ENCODE results near the gene PSD.

The PSD gene

DNA sequence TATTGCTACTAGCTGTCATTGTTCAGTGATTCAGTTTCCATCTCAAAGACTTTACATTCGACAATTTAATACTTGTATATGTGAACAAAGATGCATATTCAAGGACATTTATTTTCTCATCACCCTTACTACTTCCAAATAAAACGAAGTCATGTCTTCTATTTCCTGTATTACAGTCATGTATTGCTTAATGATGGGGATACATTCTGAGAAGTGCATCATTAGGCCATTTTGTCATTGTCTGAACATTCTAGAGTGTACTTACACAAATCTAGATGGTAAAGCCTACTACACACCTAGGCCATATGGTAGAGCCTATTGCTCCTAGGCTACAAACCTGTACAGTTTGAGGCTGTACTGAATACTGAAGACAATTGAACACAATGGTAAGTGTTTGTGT is 26.3 kb upstream of the PSD start:
- no peak for DNase-seq (ENCODE audit: low spot score)
- FAIRE-seq: no peak

- FAIRE-seq: no peak
- no peak for DNase-seq (ENCODE audit: low spot score)
Measured at GRCh38 chr10:102438374-102438773, 19.8 kb upstream of the PSD start.

GRCh38 chr10:102437515-102437914 is 18.9 kb upstream of the PSD start:
- DNase-seq (ENCODE audit: low spot score): no peak

GRCh38 chr10:102436312-102436711 is 17.7 kb upstream of the PSD start:
- no peak for FAIRE-seq
- DNase-seq (ENCODE audit: low spot score): no peak

More at GRCh38 chr10:102437515-102437914, 18.9 kb upstream of the PSD start:
- no peak for FAIRE-seq

DNA sequence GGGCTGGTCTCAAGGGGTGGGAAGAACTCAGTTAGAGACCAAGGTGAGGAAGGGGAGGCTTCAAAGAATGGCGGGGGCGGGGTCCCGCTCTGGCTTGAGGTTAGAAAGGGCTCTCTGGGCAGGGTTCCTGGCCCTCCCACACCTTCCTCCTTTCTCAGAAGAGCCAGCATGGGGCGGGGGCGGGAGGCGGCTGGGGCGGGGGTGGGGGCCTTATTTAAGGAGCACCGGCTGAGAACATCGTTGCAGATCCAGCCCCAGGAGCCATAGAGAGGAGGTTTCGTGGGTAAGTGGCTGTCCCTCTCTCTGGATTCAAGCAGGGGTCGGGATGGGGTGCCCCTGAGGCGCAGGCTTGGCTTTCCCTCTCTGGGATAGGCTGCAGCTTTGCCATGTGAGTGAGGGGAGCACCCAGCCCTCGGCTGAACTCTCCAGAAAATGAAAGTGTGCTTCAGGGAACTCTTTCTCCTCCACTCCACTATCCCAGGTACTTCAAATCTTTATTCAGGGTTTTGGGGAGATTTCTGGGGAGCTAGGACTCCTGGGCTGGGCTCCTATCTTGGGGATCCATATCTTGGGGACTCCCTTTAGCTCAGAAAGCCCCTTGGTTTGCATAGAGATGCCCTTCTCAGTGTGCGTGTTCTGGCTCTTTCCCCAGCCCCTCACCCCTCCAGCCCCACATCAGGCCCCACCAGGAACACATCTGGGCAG is 17.1 kb upstream of the PSD start:
- FAIRE-seq (no peak), DNase-seq (ENCODE audit: low spot score) (no peak)

DNA sequence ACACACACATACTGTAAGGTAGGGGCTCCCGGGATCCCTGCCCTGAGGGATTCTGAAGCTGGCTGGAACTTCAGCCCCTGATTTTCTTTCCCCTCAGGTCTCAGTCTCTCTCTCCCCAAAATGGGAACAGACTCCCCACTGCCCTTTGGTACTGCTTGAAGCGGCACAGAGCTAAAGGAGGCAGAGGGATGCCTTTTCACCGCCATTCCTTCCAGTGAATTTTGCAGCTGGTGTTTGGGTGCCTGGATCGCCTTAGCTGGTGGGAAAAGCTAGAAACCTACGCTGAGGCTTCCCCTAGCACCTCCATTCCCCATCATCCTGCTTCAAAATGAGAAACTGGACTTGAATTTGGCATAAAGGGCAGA is 16.5 kb upstream of the PSD start:
- no peak for FAIRE-seq
- no peak for DNase-seq (ENCODE audit: low spot score)

DNA sequence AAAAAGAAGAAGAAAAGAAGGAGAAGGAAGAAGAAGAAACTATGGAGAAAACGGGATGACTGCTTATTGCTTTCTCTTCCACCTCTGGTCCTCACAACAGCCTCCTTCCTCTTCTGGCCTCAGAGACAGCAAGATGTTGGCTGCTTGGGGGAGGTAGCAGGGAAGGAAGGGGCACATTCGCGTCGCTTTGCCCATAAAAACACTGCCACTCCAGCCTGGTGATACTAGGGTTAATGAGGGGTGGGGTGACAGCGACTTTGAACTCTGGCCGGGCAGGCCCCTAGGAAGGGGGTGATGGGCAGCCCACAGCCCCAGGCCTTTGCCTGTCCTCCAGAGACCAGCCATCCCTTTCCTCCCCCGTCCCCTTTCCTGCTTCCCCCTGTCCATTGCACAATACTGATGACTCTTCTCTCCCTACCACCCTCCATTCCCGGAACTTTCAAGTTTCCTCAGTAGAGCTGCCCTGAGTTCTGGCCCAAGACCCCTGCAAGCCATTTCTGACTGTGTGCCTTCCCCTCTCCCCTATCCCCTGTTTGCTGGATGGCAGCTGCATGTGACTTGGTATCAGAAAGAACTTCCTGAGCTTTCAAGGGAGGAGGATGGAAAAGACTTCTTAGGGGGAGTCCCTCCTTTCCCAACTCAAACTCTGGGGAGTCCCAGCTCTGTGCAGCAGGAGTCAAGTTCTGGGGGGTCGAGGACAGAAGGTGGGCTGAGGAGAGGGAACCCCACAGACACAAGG is 16.0 kb upstream of the PSD start:
- FAIRE-seq (no peak), DNase-seq (ENCODE audit: low spot score) (no peak)

DNA sequence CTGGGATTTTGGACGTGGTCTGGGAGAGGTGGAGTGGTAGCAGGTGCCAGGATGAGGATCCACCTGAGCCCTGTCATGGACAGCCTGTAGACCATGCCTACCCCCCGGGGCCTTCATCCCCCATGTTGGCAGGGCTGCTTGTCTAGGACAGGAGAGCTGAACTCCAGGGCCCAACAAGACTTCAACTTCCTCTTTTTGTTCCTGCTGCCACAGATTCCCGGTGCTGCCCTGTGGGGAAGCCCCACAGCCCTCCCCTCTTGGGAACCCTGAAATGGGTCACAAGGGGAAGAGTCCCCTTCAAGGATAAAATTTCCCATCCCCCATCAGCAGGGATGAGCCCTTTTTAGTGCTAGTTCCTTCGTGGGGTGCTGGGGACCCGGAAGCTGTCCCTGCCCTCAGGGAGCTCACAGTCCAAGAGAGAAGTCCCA is 15.0 kb upstream of the PSD start:
- FAIRE-seq: no peak
- no peak for DNase-seq (ENCODE audit: low spot score)

DNA sequence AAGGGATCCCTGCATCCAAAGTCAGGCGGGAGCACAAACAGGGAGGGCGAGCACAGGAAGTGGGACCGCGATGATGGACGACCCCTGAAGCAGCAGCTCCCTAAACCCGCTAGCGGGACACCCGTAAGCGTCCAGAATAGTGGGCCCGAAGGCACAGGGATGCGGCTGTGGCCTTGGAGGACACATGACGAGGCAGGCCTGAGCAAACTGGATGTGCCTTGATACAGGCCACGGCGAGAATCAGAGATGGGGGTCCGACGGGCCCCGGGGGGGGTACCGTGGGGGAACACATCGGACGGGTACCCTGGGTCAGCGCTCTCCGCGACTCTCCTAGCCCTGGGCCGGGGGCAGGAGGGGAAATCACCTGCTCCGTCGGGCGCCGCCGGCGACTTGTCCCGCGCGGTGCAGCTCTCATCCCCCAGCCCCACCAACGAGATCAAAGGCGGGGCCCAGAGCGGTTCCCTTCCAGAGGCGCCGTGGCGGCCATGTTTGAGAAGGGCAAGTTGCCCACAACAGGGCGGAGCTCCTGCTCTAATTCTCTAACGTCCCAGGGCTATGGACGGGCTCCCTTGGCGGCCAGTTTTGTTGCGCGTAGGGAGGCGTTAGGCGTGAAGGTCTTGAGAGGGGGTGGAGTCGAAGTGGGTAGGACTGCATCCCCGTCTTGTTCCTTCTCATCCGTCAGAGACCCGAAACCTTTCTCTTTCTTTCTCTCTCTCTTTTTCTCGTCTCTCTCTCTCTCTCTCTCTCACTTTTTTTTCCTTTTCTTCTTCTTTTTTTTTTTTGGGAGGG is 13.8 kb upstream of the PSD start, which contains the start of gene CUEDC2:
TSS of gene CUEDC2 (minus strand) at position 413 of the 789 bp plus-strand sequence. CDS start 7,386 bp downstream, outside the sequence.
- DNase-seq (ENCODE audit: low spot score) (peak; percentile 90), FAIRE-seq (peak; percentile 77)

DNA sequence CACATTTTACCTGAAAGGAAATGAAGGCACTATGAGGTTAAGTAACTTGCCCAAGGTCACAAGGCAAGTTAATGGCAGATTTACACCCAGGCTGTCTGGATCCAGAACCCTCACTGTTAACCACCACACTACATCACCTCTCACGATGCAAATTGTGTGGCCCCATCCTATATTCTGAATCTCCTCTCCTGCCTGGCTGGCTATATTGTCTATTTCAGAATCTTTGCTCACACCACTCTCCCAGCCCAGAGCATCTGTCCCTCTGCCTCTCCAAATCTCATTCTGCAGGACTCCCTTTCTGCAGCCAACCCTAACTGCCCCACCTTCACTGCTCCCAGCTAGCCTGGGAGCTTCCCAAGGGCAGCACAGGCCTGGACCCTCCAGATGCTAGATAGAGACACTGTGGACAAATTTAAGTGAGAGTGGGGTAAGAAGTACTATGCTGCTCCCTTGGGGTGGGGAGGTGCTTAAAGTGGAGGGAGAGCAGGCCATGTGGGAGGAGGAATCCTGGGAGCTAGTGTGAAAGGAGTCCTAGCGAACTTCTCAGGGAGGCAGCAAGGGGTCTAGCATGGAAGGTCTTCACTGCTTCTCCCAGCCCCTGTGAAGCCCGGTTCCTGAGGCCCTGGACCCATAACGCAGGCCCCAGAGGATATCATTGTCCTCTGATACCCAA is 13.0 kb upstream of the PSD start:
- DNase-seq (ENCODE audit: low spot score) (no peak), FAIRE-seq (no peak)

GRCh38 chr10:102429468-102429867 is 10.9 kb upstream of the PSD start:
- no peak for DNase-seq (ENCODE audit: low spot score)
- FAIRE-seq: no peak

GRCh38 chr10:102426803-102427287 is 8.3 kb upstream of the PSD start:
- DNase-seq (ENCODE audit: low spot score): no peak
- FAIRE-seq: no peak

- FAIRE-seq (no peak), DNase-seq (ENCODE audit: low spot score) (no peak)
Measured at GRCh38 chr10:102425444-102425843, 6.9 kb upstream of the PSD start.

- FAIRE-seq (no peak), DNase-seq (ENCODE audit: low spot score) (no peak)
Measured at GRCh38 chr10:102424916-102425315, 6.3 kb upstream of the PSD start.

- DNase-seq (ENCODE audit: low spot score) (no peak), FAIRE-seq (no peak)
Measured at GRCh38 chr10:102424145-102424544, 5.6 kb upstream of the PSD start.

DNA sequence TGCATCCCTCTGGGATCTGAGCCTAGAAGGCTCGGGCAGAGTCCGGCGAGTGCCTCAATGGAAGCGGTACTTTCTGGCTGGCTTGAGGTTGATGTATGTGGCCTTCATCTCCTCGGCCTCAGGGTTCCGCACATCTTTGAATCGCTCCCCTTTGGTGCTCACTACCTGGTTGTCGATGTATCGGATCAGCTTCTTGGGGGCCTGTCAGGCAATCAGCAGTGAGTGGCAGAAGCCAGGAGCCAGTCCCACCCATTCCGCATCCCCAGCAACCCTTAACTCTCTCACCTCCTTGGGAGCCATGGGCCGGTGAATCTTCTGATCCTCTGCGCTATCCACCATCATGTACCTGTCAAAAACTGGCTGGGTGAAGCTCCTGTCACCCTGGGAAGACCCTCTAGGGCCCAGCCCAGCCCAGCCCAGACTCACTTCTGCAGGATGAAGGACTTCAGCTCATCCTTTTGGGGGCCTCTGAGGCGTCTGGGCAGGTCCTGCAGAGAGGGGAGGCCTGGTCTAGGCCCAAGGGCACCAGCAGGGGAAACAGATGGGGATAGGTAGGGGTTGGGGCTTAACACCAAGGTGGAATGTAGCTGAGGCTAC is 4.9 kb upstream of the PSD start:
- no peak for DNase-seq (ENCODE audit: low spot score)
- FAIRE-seq: no peak

- DNase-seq (ENCODE audit: low spot score) (peak; percentile 70), FAIRE-seq (no peak)
Measured at GRCh38 chr10:102422545-102423129, 4.1 kb upstream of the PSD start.

- FAIRE-seq (no peak), DNase-seq (ENCODE audit: low spot score) (no peak)
Measured at GRCh38 chr10:102421757-102422512, 3.4 kb upstream of the PSD start.

- DNase-seq (ENCODE audit: low spot score) (no peak), FAIRE-seq (no peak)
Measured at GRCh38 chr10:102421507-102421756, 2.8 kb upstream of the PSD start.

Measured in RCC 7860 (cell line).